ENCODE data around the gene PCSK2.

PCSK2 gene

GRCh38 chr20:17441745-17442144 lies 214.9 kb downstream of the PCSK2 start:
- Histone ChIP-seq H2AK5ac (ENCODE audit: low read length) (no peak overlapping the region), H3K23ac (ENCODE audit: low read length) (no peak overlapping the region), H4K8ac (ENCODE audit: low read depth, low read length) (no peak overlapping the region), H3K36me3 (ENCODE audit: control insufficient read depth in 1 of 2, insufficient read depth in 2 of 2, low read length in 2 of 2) (no peaks in the 10 kb centered on the region), H3K27me3 (ENCODE audit: insufficient read depth, low read length) (no peaks in the 10 kb centered on the region), H3K79me2 (ENCODE audit: control insufficient read depth, insufficient read depth, low read length, poor library complexity) (no peaks in the 10 kb centered on the region), H4K12ac (ENCODE audit: low read depth, low read length) (no peak overlapping the region), H2BK12ac (ENCODE audit: low read length) (no peak overlapping the region), H3K9me3 (ENCODE audit: insufficient read depth, low read depth, low read length) (peaks cover 2% of the 10 kb centered on the region), H3K4ac (ENCODE audit: low read depth, low read length) (no peak overlapping the region), H2BK120ac (ENCODE audit: insufficient read depth, low read length, poor library complexity) (no peak overlapping the region), H3K4me2 (ENCODE audit: low read length) (no peak overlapping the region), H3K4me3 (ENCODE audit: low read depth, low read length) (no peak overlapping the region), H3K18ac (ENCODE audit: low read length) (no peak overlapping the region), H2AFZ (ENCODE audit: insufficient read depth, low read length, poor library complexity) (no peak overlapping the region), H3K4me1 (ENCODE audit: control insufficient read depth in 1 of 2, insufficient read depth in 2 of 2, low read length in 2 of 2) (no peaks in the 10 kb centered on the region), H4K91ac (ENCODE audit: low read depth, low read length) (no peak overlapping the region), H3K27ac (ENCODE audit: low read depth, low read length) (no peak overlapping the region), H3K79me1 (ENCODE audit: low read length) (no peaks in the 10 kb centered on the region), H3K9ac (ENCODE audit: low read length) (no peak overlapping the region), H3K14ac (ENCODE audit: low read length) (no peak overlapping the region), H2BK5ac (ENCODE audit: low read depth, low read length, poor library complexity) (no peak overlapping the region)
- no peak for DNase-seq
- no CpG with 5 or more reads among the region's 1 CpG for WGBS (ENCODE audit: extremely low coverage, insufficient coverage, insufficient read length)

DNA sequence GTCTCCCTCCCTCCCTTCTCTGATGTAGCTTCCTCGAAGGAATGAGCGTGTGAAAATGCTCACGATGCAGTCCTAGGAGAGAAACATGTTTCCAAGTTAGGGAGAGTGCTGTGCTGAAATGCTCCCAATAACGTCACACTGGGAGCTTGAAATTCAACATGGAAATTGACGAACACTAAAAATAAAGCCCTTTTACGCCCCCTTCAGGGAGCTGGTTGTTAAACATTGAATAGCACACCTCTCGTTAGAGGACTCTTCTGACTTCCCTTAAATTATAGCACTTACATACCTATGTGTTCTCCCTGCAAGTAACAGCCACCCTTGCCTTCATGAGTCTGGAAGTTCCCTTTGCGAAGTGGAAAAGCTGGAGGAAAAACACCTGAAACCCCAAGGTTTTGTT lies 215.7 kb downstream of the PCSK2 start:
- Histone ChIP-seq H3K4me3 (ENCODE audit: low read depth, low read length) (no peak overlapping the region), H3K4me2 (ENCODE audit: low read length) (no peak overlapping the region), H2BK5ac (ENCODE audit: low read depth, low read length, poor library complexity) (no peak overlapping the region), H3K4ac (ENCODE audit: low read depth, low read length) (no peak overlapping the region), H3K36me3 (ENCODE audit: control insufficient read depth in 1 of 2, insufficient read depth in 2 of 2, low read length in 2 of 2) (no peaks in the 10 kb centered on the region), H4K12ac (ENCODE audit: low read depth, low read length) (no peak overlapping the region), H2BK12ac (ENCODE audit: low read length) (no peak overlapping the region), H4K91ac (ENCODE audit: low read depth, low read length) (no peak overlapping the region), H3K9ac (ENCODE audit: low read length) (no peak overlapping the region), H3K79me2 (ENCODE audit: control insufficient read depth, insufficient read depth, low read length, poor library complexity) (no peaks in the 10 kb centered on the region), H3K79me1 (ENCODE audit: low read length) (no peaks in the 10 kb centered on the region), H2AFZ (ENCODE audit: insufficient read depth, low read length, poor library complexity) (no peak overlapping the region), H3K4me1 (ENCODE audit: control insufficient read depth in 1 of 2, insufficient read depth in 2 of 2, low read length in 2 of 2) (no peaks in the 10 kb centered on the region), H3K27me3 (ENCODE audit: insufficient read depth, low read length) (no peaks in the 10 kb centered on the region), H2BK120ac (ENCODE audit: insufficient read depth, low read length, poor library complexity) (no peak overlapping the region), H3K9me3 (ENCODE audit: insufficient read depth, low read depth, low read length) (peaks cover 2% of the 10 kb centered on the region), H2AK5ac (ENCODE audit: low read length) (no peak overlapping the region), H4K8ac (ENCODE audit: low read depth, low read length) (no peak overlapping the region), H3K23ac (ENCODE audit: low read length) (no peak overlapping the region), H3K27ac (ENCODE audit: low read depth, low read length) (no peak overlapping the region), H3K18ac (ENCODE audit: low read length) (no peak overlapping the region), H3K14ac (ENCODE audit: low read length) (no peak overlapping the region)
- DNase-seq, result peak in 1 of 2 donors; percentile 7
- no CpG with 5 or more reads among the region's 8 CpGs for WGBS (ENCODE audit: extremely low coverage, insufficient coverage, insufficient read length)

DNA sequence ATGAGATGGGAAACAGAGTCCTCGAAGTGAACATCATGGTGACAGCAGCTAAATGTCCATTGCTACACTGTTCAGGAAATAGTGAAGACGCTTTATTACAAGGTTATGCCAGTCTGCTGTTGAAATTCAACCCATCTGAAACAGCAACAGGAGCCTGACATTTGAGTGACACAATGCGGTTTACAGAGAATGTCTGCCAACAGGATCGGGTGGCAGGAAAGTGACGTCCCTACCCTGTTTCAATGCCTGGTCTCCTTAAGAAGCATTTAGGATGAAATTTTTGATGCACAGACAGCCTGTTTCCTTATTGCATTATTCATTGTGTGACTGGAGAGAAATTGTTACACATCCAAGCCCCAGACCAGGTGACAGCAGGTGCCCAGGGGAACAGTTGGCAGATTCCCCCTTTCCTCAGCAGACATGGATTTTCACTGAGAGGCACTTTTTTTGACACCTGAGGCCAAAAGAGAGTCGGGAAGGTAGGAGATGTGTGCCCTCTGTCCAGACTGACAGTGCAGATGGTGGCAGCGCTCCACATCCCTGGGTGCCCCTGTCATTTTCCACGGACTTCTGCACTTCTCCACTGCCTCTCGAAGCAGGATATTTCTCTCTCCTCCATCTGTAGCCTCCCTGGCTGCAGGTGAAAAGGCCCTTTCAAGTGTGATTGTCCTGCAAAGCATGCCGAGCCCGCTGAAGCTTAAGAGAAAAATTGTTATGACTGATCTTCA lies 216.5 kb downstream of the PCSK2 start:
- H3K9ac ChIP-seq (ENCODE audit: low read length), result no peak overlapping the region
- no peak overlapping the region for H2AFZ ChIP-seq (ENCODE audit: insufficient read depth, low read length, poor library complexity)
- no peak overlapping the region for H2BK5ac ChIP-seq (ENCODE audit: low read depth, low read length, poor library complexity)
- no peaks in the 10 kb centered on the region for H3K27me3 ChIP-seq (ENCODE audit: insufficient read depth, low read length)
- no peak overlapping the region for H3K23ac ChIP-seq (ENCODE audit: low read length)
- H3K4me3 ChIP-seq (ENCODE audit: low read depth, low read length), result no peak overlapping the region
- no CpG with 5 or more reads among the region's 11 CpGs for WGBS (ENCODE audit: extremely low coverage, insufficient coverage, insufficient read length)
- no peak overlapping the region for H3K18ac ChIP-seq (ENCODE audit: low read length)
- H3K79me1 ChIP-seq (ENCODE audit: low read length), result no peaks in the 10 kb centered on the region
- no peak overlapping the region for H3K4ac ChIP-seq (ENCODE audit: low read depth, low read length)
- no peaks in the 10 kb centered on the region for H3K4me1 ChIP-seq (ENCODE audit: control insufficient read depth in 1 of 2, insufficient read depth in 2 of 2, low read length in 2 of 2)
- no peak overlapping the region for H4K91ac ChIP-seq (ENCODE audit: low read depth, low read length)
- H3K9me3 ChIP-seq (ENCODE audit: insufficient read depth, low read depth, low read length), result peaks cover 2% of the 10 kb centered on the region
- no peak for DNase-seq
- no peak overlapping the region for H4K12ac ChIP-seq (ENCODE audit: low read depth, low read length)
- no peak overlapping the region for H2AK5ac ChIP-seq (ENCODE audit: low read length)
- H2BK120ac ChIP-seq (ENCODE audit: insufficient read depth, low read length, poor library complexity), result no peak overlapping the region
- H3K27ac ChIP-seq (ENCODE audit: low read depth, low read length), result no peak overlapping the region
- H3K14ac ChIP-seq (ENCODE audit: low read length), result no peak overlapping the region
- no peak overlapping the region for H4K8ac ChIP-seq (ENCODE audit: low read depth, low read length)
- no peak overlapping the region for H2BK12ac ChIP-seq (ENCODE audit: low read length)
- no peaks in the 10 kb centered on the region for H3K36me3 ChIP-seq (ENCODE audit: control insufficient read depth in 1 of 2, insufficient read depth in 2 of 2, low read length in 2 of 2)
- no peak overlapping the region for H3K4me2 ChIP-seq (ENCODE audit: low read length)
- H3K79me2 ChIP-seq (ENCODE audit: control insufficient read depth, insufficient read depth, low read length, poor library complexity), result no peaks in the 10 kb centered on the region

- H3K4me2 ChIP-seq (ENCODE audit: low read length), result no peak overlapping the region
- no peak overlapping the region for H4K91ac ChIP-seq (ENCODE audit: low read depth, low read length)
- no peak overlapping the region for H4K8ac ChIP-seq (ENCODE audit: low read depth, low read length)
- no peak overlapping the region for H3K4ac ChIP-seq (ENCODE audit: low read depth, low read length)
- H3K36me3 ChIP-seq (ENCODE audit: control insufficient read depth in 1 of 2, insufficient read depth in 2 of 2, low read length in 2 of 2), result no peaks in the 10 kb centered on the region
- peaks cover 2% of the 10 kb centered on the region for H3K9me3 ChIP-seq (ENCODE audit: insufficient read depth, low read depth, low read length)
- H3K79me1 ChIP-seq (ENCODE audit: low read length), result no peaks in the 10 kb centered on the region
- no peaks in the 10 kb centered on the region for H3K27me3 ChIP-seq (ENCODE audit: insufficient read depth, low read length)
- H2AK5ac ChIP-seq (ENCODE audit: low read length), result no peak overlapping the region
- H3K23ac ChIP-seq (ENCODE audit: low read length), result no peak overlapping the region
- H3K4me1 ChIP-seq (ENCODE audit: control insufficient read depth in 1 of 2, insufficient read depth in 2 of 2, low read length in 2 of 2), result no peaks in the 10 kb centered on the region
- H3K27ac ChIP-seq (ENCODE audit: low read depth, low read length), result no peak overlapping the region
- H3K4me3 ChIP-seq (ENCODE audit: low read depth, low read length), result no peak overlapping the region
- H3K14ac ChIP-seq (ENCODE audit: low read length), result no peak overlapping the region
- no peak overlapping the region for H2BK5ac ChIP-seq (ENCODE audit: low read depth, low read length, poor library complexity)
- WGBS (ENCODE audit: extremely low coverage, insufficient coverage, insufficient read length), result no CpG with 5 or more reads among the region's 2 CpGs
- H4K12ac ChIP-seq (ENCODE audit: low read depth, low read length), result no peak overlapping the region
- no peak overlapping the region for H2AFZ ChIP-seq (ENCODE audit: insufficient read depth, low read length, poor library complexity)
- no peak overlapping the region for H2BK12ac ChIP-seq (ENCODE audit: low read length)
- H2BK120ac ChIP-seq (ENCODE audit: insufficient read depth, low read length, poor library complexity), result no peak overlapping the region
- no peak overlapping the region for H3K9ac ChIP-seq (ENCODE audit: low read length)
- no peak for DNase-seq
- no peak overlapping the region for H3K18ac ChIP-seq (ENCODE audit: low read length)
- H3K79me2 ChIP-seq (ENCODE audit: control insufficient read depth, insufficient read depth, low read length, poor library complexity), result no peaks in the 10 kb centered on the region
These were observed 217.3 kb downstream of the PCSK2 start for GRCh38 chr20:17444091-17444490.
